Activated T-helper 1 cell treated with Interleukin-2 at 50 U/mL for 16 hours (primary cell): ENCODE measurements around the gene LRRC4C.
"Not testable (repeated sequence)": the region's sequence is repeated elsewhere in the genome, so short reads cannot be mapped to it uniquely, and the experiment has no call there.

ENCODE experiments used
- DNase-seq: peaks from one replicate; pipeline ENCODE4 v3.0.0-alpha.2; 2020; ENCODE audit warnings: low read depth

LRRC4C gene

DNA sequence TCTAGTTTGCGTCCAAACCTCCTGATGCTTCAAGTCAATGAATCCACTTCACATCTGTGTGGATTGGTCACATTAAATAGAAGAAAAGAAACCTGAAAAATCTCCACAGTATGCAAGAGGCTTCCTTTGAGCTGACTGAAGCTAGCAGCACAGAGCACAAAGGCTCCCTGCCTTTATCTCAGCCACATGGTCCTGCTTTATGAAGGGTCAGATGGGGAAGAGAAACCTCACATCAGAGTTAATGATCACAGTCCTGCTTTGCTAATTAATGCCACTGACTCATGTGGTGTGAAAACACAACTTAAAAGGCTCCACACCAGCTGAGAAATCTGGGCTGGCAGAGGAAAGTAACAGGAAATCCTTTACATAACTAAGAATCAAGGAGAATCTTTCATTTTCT, 1291.0 kb downstream of the LRRC4C start:
- DNase-seq, result no peak

DNA sequence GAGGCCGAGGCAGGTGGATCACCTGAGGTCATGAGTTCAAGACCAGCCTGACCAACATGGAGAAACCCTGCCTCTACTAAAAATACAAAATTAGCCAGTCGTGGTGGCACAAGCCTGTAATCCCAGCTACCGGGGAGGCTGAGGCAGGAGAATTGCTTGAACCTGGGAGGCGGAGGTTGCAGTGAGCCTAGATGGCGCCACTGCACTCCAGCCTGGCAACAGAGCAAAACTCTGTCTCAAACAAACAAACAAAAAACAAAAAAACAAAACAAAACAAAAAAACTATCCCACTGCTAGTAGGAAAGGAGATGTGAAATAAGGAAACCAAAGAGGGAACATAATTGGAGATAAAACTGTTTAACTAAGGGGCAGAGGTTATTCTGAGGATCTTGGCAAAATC, 1291.6 kb downstream of the LRRC4C start:
- DNase-seq, result not testable (repeated sequence)

DNA sequence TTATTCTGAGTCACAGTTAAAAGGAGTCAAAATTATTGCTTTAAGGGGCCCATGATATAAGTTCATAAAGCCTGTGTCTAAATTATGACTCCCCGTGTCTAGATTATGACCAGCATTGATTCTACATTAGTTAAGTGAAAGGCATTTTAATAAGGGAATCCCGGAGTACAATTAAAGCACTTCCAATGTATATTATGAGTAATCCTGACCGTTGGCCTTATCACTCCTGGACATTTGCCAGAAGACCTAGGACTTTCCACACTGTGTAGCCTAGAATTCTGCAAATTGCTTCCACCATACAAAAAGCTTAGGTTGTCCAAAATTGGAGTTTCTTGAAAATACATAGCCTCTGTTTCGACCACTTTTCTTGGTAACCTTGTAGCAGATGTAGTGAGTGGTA, 1292.6 kb downstream of the LRRC4C start:
- no peak for DNase-seq

DNA sequence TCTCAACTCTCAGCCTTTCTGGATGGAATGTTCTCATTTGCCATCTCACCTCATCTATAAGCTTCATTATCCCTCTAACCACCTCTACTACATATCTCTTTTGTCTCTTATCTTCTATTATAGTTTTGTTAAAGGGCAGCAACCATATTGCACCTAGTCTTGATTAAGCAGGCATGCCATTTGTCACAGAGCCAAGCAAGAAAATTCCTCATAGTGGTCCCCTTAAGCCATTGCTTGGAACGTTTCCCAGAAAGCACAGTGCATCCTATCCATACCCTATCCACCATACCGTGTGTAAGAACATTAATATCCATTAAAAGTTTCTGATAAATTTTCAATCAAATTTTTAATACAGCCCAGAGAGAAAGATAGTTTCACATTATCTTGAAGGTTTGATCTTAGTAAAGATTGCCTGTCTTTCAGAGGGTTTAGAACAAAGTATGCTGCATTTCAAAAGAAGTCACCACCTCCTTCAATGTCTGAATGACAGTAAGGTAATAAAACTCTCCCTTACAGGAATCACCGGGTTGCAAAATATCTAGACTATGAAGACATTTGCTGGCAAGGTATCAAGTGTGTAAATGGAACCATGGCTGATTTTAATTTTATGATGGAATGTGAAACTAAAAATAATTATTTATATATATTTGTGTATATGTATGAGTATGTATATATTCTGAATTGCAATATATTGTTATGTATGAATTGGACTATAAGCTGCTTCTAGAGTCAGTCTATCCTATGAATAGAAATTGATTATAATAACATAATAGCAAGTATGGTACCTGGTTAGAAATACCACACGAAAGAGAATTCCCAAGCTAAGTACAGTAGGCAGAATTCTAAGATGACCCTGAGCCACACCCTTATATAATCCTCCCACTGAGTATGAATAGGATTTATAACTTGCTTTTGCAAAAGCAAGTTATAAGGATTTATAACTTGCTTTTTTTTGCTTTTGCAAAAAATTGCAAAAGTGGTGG, 1296.3 kb downstream of the LRRC4C start:
- no peak for DNase-seq

DNA sequence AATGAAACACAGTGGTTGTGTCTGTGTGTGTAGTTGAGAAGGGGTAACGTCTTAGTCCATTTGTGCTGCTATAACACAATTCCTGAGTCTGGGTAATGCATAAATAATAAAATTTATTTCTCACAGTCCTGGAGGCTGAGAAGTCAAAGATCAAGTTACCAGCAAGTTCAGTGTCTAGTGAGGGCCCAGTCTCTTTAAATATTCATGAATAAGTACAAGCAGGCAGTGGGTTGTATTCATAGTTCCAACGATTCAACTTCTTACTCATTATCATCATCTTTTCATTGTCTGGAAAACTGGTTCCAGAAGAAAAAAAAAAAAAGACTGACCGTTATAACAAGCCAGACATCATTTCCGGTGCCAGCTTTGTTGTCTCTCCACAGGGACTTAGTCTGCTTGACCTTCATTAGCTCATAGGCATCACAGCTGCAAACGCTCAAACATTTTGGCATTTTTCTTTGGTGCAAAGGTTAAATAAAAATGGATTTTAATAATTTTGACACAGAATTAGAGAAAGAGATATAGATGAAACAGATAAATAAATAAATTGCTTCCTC, 1297.5 kb downstream of the LRRC4C start:
- no peak for DNase-seq

DNA sequence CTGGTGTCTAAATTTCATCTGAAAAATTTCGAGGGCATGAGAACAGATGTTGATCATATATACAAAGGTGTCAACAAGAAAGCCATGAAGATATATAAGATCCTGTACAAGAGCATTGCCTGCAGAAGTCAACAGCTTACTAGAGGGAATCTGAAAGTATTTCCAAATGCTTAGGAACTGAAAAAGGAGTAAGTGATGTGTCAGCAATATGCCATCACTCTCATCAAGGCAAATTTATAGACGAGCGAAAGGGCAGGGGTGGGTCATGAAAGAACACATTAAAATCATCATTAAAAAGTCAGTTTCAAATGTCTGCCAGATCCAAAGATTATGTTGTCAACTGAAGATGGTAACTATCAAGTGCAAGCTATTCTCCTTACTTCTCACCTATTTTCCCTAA, 1299.0 kb downstream of the LRRC4C start:
- DNase-seq, result no peak

DNA sequence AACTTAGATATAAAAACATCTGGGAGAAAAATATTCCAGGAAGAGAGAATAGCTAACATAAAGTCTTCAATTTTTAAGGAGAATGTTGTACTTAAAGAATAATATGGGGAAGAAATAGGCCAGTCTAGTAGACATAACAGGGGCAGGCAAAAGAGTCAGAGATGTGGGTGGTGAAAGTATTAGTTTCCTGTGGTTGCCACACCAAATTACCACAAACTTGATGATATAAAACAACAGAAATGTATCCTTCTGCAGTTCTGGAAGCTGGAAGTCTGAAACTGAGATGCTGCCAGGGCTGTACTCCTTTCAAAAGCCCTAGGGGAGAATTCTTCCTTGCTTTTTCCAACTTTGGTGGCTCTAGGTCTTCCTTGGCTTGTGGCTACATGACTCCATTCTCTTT, 1309.7 kb downstream of the LRRC4C start:
- no peak for DNase-seq

DNA sequence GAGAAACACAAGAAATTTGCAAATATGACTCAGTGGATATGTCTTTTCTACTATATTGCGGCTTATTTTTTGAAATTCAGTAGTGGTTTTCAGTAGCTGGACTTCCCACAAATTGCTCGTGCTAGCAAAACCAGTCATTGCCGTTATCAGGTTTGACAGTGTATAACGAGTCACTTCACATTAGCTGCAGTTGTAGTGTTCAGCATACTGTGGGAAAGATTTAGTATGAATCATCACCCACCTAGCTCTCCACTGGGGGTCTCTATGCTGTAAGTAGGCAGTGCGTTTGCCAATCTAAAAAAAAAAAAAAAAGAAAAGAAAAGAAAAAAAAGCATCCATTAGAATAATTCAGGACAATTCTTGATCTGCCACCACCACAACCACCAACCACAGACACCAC, 1318.9 kb downstream of the LRRC4C start:
- no peak for DNase-seq

DNA sequence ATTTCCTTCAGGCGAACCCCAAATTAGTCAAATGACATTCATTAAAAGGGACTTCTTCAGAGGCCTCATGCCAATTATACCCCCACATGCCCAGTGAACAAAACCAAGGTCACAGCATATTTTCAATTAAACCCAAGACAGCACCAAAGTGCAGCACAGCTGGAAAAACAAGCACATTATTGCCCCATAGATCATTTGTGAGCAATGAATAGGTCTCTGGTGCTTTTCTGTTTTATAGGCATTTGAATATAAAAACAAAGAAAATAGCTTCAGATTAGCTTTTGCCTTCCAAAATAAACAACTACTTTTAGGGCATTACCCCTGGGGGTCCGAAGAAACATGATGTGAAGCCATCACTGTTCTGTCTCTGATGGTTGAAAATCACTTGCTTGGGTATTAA, 1319.9 kb downstream of the LRRC4C start:
- no peak for DNase-seq

DNA sequence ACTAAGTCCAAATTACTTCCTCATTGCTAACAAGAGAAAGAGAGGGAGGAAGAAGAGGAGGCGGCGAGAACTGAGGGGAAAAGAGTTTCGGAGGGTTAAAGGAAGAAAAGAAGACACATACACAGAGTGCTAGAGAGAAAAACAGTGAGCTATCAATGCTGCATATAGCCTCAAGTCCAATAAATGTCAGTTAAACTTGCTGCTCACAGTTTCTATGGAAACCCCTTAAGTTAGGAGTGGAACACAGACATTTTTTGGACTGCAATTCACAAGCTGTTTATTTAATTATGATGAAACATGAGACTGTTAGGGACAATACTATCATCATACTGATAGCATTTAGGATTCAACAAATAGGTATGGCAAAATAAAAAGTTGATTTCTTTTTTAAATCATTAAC, 1320.4 kb downstream of the LRRC4C start:
- DNase-seq, result no peak

DNA sequence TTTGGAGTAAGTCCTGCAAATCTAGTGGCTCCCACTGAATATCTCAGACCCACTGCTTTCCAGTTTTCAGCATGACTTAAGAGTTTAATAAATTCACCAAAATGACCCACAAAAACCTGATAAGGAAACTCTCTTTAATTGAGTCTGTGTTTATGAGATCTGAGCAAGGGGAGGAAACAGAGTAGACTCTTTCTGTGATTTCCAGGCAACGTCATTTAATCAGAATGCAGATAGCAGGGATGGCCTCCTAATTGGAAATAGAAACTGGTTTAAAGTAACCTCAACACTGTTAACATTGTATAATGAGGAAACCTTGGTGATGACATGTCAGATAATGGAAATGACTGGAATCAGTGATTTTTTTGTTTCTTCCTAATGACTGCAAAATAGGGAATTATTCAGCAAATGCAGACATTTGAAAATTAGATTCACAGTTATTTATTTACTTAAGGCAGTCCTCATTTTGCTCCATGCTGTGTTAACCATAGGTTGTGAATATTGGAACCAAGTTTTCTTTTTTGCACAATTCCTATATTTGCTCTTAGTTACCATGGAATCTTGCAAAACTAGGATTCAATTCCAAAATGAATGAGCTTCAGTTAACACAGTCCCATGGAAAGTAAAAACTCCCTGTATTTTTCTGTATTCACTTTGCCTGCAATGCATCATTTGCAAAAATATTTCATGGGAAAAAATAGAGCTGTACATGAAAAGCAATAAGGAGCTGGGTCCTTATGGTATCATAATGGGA, 1324.5 kb downstream of the LRRC4C start:
- DNase-seq, result no peak

DNA sequence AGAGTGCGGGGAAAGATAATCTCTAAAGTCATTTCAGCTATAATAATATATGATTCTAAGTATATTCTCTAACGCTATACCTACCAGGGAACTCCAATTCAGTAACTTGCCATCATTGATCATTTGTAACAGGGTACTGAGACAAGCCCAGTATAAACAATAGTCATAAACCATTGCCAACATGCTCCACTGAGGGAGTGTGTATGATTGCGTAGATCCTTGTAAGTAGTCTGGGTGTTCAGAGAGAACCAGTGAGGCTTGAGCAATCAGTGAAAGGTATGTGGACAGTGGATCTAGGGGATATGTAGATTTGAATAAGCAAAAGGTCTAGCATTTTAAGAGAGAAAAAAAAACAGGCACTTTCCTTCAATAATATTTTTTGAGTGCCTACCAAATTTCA, 1326.0 kb downstream of the LRRC4C start:
- DNase-seq, result no peak

DNA sequence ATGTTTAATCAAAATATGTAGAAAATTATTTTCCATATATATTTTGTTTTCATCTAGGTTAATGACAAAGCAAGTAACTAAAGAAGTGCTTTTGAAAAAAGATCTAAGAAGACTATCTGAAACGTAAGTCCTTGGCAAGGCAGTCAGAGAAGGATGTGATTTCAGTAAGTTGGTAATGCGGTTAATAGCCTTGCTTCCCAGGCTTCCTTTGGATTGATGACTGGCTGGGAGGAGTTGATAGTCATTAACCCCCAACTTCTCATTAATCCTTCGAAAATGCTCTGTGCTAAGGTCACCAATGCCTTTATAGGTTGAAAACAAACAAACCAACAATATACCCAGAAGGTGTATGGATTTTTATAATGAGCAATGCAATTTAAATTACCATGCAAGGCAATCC, 1326.5 kb downstream of the LRRC4C start:
- no peak for DNase-seq

DNA sequence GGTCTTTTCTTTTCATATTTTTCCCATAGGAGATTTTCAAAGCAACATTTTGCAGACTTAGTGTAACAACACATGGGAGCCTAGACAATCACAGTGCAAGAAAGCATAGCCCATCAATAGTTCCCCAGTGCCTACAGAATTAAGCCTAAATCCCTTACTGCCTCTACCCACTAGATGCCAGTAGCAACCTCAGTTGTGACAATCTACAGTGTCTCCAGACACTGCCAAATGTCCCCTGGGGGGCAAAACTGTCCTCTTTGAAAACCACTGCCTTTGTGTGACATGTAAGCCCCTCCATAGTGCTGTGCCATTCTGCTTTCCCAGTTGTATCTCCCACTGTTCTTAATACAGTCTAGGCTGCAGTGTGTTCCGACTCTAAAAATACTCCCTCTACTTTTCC, 1329.0 kb downstream of the LRRC4C start:
- no peak for DNase-seq

DNA sequence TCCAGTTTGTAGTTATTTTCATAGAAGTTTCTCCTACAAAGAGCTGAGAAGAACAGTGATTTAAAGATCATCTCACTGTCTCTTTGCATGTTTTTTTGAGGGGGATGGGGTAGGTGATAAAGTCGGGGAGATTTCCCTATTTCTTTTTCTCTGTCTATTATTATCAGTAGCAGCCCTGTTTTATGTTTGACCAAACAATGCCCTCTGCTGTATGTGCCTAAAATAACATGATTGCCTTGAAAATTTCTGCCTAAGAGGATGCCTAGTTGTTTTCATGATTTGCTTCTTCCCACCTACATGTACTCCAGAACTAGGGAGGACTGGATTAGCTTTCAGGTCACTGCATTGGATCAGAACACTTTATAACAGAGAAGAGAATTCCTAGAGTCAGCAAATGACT, 1330.2 kb downstream of the LRRC4C start:
- DNase-seq, result no peak

DNA sequence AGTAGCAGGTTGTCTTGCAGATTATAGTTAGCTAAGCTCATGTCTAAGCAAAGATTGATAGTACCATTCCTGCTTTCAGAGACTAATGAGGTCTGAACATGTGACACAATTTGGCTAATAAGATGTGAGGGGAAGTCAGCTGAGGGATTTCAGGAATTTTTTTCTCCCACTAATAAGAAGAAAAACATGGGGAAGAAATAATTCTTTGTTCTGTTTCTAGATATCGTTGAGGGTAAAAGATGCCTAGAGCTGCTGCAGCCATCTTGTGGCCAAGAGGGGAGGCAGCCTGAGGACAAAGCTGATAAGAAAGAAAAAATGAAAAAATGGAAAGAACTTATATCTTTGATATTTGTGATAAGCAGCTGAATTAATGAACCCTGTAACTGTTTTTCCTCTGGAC, 1334.4 kb downstream of the LRRC4C start:
- no peak for DNase-seq

DNA sequence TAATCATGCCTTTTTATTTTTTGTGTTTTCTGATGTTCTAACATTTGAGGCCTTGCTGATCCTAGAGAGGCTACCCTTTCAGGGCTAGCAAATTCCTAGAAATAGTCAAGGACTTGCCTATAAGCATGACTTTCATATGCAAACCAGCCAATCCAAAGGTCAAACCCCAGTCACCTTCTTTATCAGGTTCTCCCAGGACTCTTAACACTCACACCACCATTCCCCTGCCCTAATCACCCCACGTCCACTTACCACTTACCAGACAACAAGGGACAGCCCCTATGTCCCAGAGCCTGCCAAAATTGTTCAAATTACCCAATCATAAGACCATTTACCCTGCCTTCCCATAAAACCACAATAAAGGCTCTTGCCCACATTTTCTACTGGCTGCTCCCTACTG, 1339.8 kb downstream of the LRRC4C start:
- DNase-seq, result no peak

DNA sequence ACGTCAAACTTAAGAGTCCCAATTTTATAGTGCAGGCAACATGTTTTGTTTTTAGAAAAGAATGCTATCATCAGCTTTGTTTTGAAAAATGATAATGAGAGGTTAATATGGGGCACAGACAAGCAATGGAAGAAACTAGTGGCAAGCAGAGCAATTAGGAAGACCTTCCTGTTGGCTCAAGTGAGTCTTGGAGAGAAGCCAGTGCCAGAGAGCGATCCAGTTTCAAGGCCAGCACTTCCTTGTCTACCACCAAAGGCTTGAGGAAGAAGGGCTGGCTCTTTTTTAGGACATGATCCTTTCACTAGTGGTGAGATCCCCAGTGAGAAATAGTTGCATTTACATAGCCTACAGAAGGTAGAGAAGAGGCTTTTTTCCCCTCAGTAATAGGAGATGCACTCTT, 1340.7 kb downstream of the LRRC4C start:
- DNase-seq, result no peak

DNA sequence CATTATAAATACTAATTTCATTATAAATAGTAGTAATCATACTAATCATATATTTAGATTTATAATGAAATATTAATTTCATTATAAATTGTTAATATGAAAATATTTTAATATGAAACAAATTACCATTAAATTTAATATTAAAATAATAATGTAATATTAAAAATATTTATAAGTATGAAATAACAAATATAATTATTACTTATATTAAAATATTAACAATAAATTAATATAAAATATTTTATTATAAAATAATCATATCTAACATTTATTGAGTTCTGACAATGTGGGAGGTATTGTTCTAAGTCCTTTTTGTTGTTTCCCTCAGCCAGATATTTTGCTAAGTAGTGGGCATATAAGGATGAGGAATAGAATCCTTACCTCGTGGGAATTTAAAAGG, 1341.4 kb downstream of the LRRC4C start:
- DNase-seq, result no peak

DNA sequence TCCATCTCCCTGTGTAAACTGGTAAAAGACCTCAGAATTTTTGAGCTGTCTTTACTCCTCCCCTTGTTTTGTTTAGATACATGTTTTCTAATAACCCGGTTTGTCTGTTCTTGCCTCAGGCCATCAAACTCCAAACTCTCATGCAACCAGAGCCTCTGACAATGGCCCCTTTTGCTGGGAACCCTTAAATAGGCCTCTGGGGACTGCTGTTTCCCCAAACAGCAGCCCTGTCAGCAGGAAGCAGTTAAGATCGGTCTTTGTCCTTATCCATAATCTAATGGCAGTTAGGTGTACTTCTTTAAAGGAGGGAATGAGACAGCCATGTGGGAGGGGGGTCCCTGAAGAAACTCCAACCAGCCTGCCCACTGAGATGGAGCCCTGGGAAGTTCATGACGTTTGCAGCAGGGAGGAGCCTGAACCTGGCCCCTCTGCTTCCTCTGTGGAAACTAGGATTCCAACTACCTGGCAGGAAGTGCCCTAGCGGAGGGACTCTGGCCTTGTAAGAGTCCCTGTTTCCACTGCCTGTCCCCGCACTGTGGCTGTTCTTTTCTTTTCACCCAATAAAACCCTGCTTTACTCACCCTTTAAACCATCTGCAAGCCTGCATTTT, 1354.4 kb downstream of the LRRC4C start:
- DNase-seq, result no peak

DNA sequence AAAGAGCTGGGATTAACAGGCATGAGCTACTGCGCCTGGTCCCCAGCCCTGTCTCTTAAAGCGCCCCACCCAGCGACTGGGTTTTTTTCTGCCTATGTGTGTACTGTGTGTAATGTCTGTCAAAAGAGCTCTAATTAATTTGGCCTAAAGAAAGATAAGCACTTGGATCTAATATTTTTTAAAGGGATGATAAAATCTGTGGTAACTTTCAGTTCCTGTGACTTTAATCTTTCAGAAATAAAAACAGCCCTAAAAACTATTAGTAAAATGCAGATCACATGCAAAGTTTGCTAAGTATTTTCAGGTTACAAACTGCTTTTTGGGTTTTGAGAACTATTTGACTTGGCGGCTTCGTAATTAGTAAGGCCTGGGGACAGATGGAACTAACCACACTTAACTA, 1358.7 kb downstream of the LRRC4C start:
- no peak for DNase-seq

DNA sequence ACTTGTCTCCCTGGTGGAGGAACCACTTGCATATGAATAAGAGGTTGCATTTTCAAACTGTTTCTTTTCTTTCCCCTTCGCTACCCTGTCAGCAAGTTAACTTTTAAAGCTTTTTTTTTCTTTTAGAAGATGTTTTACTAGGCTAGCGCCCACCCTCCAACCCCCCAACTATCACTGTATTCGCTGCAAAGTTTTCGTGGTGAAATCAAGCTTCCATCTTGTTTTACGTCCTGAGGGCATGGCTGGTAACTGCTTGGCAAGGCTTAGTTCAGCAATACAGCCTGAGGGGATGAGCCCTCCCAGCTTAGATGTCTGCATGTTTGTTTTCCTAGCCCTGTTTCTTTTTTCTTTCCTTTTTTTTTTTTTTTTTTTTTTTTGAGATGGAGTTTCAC, 1359.3 kb downstream of the LRRC4C start:
- DNase-seq, result no peak
